Skeletal muscle cell (primary cell): ENCODE measurements around the gene AKR1E2.
"Not testable (repeated sequence)": the region's sequence is repeated elsewhere in the genome, so short reads cannot be mapped to it uniquely, and the experiment has no call there.

Experiments used
- DNase-seq: peaks from one replicate; pipeline ENCODE4 v3.0.0-alpha.2; 2010; ENCODE audit warnings: low read depth
- H3K4me3 ChIP-seq: 2 replicates; pipeline ENCODE4 v1.5.1; 2011; ENCODE audit warnings: low read depth, mild to moderate bottlenecking, control low read depth, low read length, moderate library complexity

Gene AKR1E2

GRCh38 chr10:4812046-4812445, 14.0 kb upstream of the AKR1E2 start:
- H3K4me3 ChIP-seq: no peak overlapping the region
- no peak for DNase-seq

- no peak overlapping the region for H3K4me3 ChIP-seq
- peak; percentile 64 for DNase-seq
Measured at GRCh38 chr10:4813023-4813422, 13.0 kb upstream of the AKR1E2 start.

- H3K4me3 ChIP-seq: no peak overlapping the region
- DNase-seq: no peak
Measured at GRCh38 chr10:4813496-4813895, 12.5 kb upstream of the AKR1E2 start.

- not testable (repeated sequence) for DNase-seq, H3K4me3 ChIP-seq
Measured at GRCh38 chr10:4815646-4816180, 10.3 kb upstream of the AKR1E2 start.

- DNase-seq: no peak
- no peak overlapping the region for H3K4me3 ChIP-seq
Measured at GRCh38 chr10:4816966-4817365, 9.0 kb upstream of the AKR1E2 start.

- DNase-seq: no peak
- H3K4me3 ChIP-seq: no peak overlapping the region
Measured at GRCh38 chr10:4819067-4819466, 6.9 kb upstream of the AKR1E2 start.

GRCh38 chr10:4819707-4820106, 6.3 kb upstream of the AKR1E2 start:
- no peak for DNase-seq
- H3K4me3 ChIP-seq: no peak overlapping the region

GRCh38 chr10:4820804-4821401, 5.1 kb upstream of the AKR1E2 start:
- no peak overlapping the region for H3K4me3 ChIP-seq
- DNase-seq: peak; percentile 24

GRCh38 chr10:4822208-4822607, 3.8 kb upstream of the AKR1E2 start:
- H3K4me3 ChIP-seq: no peak overlapping the region

GRCh38 chr10:4824791-4825310, 1.2 kb upstream of the AKR1E2 start:
- DNase-seq: no peak
- H3K4me3 ChIP-seq: no peak overlapping the region

More at GRCh38 chr10:4822208-4822607, 3.8 kb upstream of the AKR1E2 start:
- no peak for DNase-seq

GRCh38 chr10:4825456-4825867, 545 bp upstream of the AKR1E2 start:
- no peak for DNase-seq
- no peak overlapping the region for H3K4me3 ChIP-seq

- no peak for DNase-seq
- H3K4me3 ChIP-seq: peak overlapping the region; percentile 52
Measured at GRCh38 chr10:4826792-4827324, 851 bp downstream of the AKR1E2 start.

- H3K4me3 ChIP-seq: no peak overlapping the region
- no peak for DNase-seq
Measured at GRCh38 chr10:4828005-4828404, 2.0 kb downstream of the AKR1E2 start.

GRCh38 chr10:4830551-4830950, 4.5 kb downstream of the AKR1E2 start:
- no peak overlapping the region for H3K4me3 ChIP-seq
- no peak for DNase-seq

GRCh38 chr10:4831091-4831490, 5.1 kb downstream of the AKR1E2 start:
- H3K4me3 ChIP-seq: no peak overlapping the region
- no peak for DNase-seq

- no peak overlapping the region for H3K4me3 ChIP-seq
- no peak for DNase-seq
Measured at GRCh38 chr10:4833286-4833685, 7.3 kb downstream of the AKR1E2 start.

- H3K4me3 ChIP-seq: no peak overlapping the region
- no peak for DNase-seq
Measured at GRCh38 chr10:4834898-4835405, 8.9 kb downstream of the AKR1E2 start.

- no peak for DNase-seq
Measured at GRCh38 chr10:4835494-4835918, 9.5 kb downstream of the AKR1E2 start.

GRCh38 chr10:4836416-4836969, 10.5 kb downstream of the AKR1E2 start:
- H3K4me3 ChIP-seq: no peak overlapping the region
- DNase-seq: no peak

More at GRCh38 chr10:4835494-4835918, 9.5 kb downstream of the AKR1E2 start:
- no peak overlapping the region for H3K4me3 ChIP-seq

- no peak for DNase-seq
- no peak overlapping the region for H3K4me3 ChIP-seq
Measured at GRCh38 chr10:4837551-4837950, 11.5 kb downstream of the AKR1E2 start.
